HEK293T (cell line): ENCODE measurements around the gene HOXC11.

Source experiments
- CTCF ChIA-PET: fragments of 350-600 bp; formaldehyde crosslinking; extraction: SDS; loops from one replicate; lab custom pipeline; 2021; ENCODE audit warnings: antibody characterized with exemption, inconsistent platforms; lab: Yijun Ruan, JAX
- POLR2A ChIA-PET: fragments of 350-600 bp; formaldehyde crosslinking; extraction: SDS; loops from one replicate; lab custom pipeline; 2020; ENCODE audit warnings: antibody characterized with exemption, inconsistent platforms; lab: Yijun Ruan, JAX
- DNase-seq: peaks from one replicate; pipeline ENCODE4 v3.0.0; 2012; ENCODE audit warnings: mixed read lengths; ENCODE audit errors: extremely low spot score
- ARNT ChIP-seq: fragments of 450-650 bp; IDR thresholded peaks from 2 replicates; pipeline ENCODE4 v1.6.1; 2017; ENCODE audit warnings: mild to moderate bottlenecking
- BHLHE40 ChIP-seq: fragments of 450-650 bp; IDR thresholded peaks from 2 replicates; pipeline ENCODE4 v1.6.1; 2016; ENCODE audit warnings: mild to moderate bottlenecking, moderate library complexity, borderline replicate concordance
- CTBP1 ChIP-seq: fragments of 450-650 bp; IDR thresholded peaks from 2 replicates; pipeline ENCODE4 v1.6.1; 2016; ENCODE audit warnings: borderline replicate concordance
- ELF4 ChIP-seq: fragments of 450-650 bp; IDR thresholded peaks from 2 replicates; pipeline ENCODE4 v1.6.1; 2017; ENCODE audit warnings: antibody characterized with exemption
- FOXA1 ChIP-seq: fragments of 450-650 bp; IDR thresholded peaks from 2 replicates; pipeline ENCODE4 v1.6.1; 2016; ENCODE audit warnings: mild to moderate bottlenecking
- FOXK2 ChIP-seq: fragments of 450-650 bp; IDR thresholded peaks from 2 replicates; pipeline ENCODE4 v1.6.1; 2016; ENCODE audit warnings: mild to moderate bottlenecking
- FOXM1 ChIP-seq: fragments of 450-650 bp; IDR thresholded peaks from 2 replicates; pipeline ENCODE4 v1.6.1; 2017; ENCODE audit warnings: mild to moderate bottlenecking, borderline replicate concordance
- HDGF ChIP-seq: fragments of 450-650 bp; IDR thresholded peaks from 2 replicates; pipeline ENCODE4 v1.6.1; 2017; ENCODE audit warnings: antibody characterized with exemption, borderline replicate concordance
- L3MBTL2 ChIP-seq: fragments of 450-650 bp; conservative IDR thresholded peaks from 2 replicates; pipeline ENCODE4 v1.6.1; 2016; ENCODE audit warnings: mild to moderate bottlenecking
- LEF1 ChIP-seq: fragments of 450-650 bp; IDR thresholded peaks from 2 replicates; pipeline ENCODE4 v1.6.1; 2017; ENCODE audit warnings: mild to moderate bottlenecking, borderline replicate concordance
- NFRKB ChIP-seq: fragments of 450-650 bp; IDR thresholded peaks from 2 replicates; pipeline ENCODE4 v1.6.1; 2016; ENCODE audit warnings: mild to moderate bottlenecking, moderate library complexity
- SP1 ChIP-seq: fragments of 450-650 bp; IDR thresholded peaks from 2 replicates; pipeline ENCODE4 v1.6.1; 2017
- SUZ12 ChIP-seq: fragments of 450-650 bp; IDR thresholded peaks from 2 replicates; pipeline ENCODE4 v1.6.1; 2016; ENCODE audit warnings: mild to moderate bottlenecking
- TARDBP ChIP-seq: fragments of 450-650 bp; IDR thresholded peaks from 2 replicates; pipeline ENCODE4 v1.6.1; 2016
- ZNF384 ChIP-seq: fragments of 450-650 bp; IDR thresholded peaks from 2 replicates; pipeline ENCODE4 v1.6.1; 2016
- TF ChIP-seq, protein P1 (sequence below): fragments of 450-650 bp; IDR thresholded peaks from 2 replicates; pipeline ENCODE4 v1.6.1; 2016

Gene HOXC11

DNA sequence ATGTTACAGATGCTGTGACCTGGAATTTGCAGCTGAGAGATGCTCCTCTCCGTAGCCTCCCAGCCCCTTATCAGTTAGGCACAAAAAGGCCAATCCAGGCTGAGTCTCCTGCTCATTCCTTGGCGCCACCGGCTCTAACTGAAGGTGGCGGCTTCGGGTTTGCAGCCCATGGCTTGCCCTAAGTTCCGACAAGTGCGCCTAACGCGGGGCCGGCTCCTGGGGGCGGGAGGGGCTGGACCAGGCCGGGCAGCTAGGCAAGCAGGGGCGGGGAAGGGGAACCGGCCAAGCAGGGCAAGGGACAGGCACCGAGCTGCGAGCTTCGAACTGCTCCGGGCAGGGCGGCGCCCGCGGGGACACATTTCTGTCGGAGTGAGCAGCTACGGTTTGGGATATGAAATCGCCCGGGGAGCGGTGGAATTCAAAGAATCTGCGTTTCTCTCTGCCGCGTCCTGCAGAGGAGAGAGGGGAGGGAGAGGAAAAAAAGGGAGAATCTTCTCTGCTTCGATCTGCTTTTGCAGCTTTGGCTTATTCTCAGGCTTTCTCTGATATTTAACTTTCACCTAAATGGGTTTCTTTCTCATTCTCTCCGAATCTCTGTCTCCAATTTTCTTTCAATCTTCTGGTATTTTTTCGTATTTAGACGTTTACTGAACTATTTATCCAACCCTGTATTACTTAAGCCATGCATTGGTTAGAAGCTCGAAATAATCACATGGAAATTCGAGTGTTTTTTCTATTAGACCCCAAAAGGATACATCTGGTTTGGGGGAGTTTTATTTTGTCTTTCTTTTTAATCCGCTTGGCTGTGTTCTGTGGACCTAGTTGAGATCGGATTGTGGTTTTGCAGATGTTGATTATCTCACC, 19.8 kb upstream of the HOXC11 start:
- CTCF ChIA-PET: interaction anchor here (0.7 to 2.0 kb wide), 7 partner anchors 9 to 207 kb away, joined by 3 to 7 read pairs (median 4); partner anchors contain the start of gene HOXC10
- POLR2A ChIA-PET: interaction anchor here (0.8 to 3.6 kb wide), 8 partner anchors 11 to 452 kb away, joined by 3 to 14 read pairs (median 4); partner anchors contain the start of genes HOXC11, HOXC13, HOXC9 and TARBP2
- no peak for TF ChIP-seq SUZ12
- TF ChIP-seq, protein P1, sequence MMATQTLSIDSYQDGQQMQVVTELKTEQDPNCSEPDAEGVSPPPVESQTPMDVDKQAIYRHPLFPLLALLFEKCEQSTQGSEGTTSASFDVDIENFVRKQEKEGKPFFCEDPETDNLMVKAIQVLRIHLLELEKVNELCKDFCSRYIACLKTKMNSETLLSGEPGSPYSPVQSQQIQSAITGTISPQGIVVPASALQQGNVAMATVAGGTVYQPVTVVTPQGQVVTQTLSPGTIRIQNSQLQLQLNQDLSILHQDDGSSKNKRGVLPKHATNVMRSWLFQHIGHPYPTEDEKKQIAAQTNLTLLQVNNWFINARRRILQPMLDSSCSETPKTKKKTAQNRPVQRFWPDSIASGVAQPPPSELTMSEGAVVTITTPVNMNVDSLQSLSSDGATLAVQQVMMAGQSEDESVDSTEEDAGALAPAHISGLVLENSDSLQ: no peak
- no peak for TF ChIP-seq TARDBP
- peak; percentile 42; the same call in 1 of the 2 replicates for TF ChIP-seq L3MBTL2
- no peak for TF ChIP-seq FOXM1
- no peak for TF ChIP-seq BHLHE40
- no peak for TF ChIP-seq FOXA1
- no peak for TF ChIP-seq SP1
- DNase-seq: peak; percentile 54

DNA sequence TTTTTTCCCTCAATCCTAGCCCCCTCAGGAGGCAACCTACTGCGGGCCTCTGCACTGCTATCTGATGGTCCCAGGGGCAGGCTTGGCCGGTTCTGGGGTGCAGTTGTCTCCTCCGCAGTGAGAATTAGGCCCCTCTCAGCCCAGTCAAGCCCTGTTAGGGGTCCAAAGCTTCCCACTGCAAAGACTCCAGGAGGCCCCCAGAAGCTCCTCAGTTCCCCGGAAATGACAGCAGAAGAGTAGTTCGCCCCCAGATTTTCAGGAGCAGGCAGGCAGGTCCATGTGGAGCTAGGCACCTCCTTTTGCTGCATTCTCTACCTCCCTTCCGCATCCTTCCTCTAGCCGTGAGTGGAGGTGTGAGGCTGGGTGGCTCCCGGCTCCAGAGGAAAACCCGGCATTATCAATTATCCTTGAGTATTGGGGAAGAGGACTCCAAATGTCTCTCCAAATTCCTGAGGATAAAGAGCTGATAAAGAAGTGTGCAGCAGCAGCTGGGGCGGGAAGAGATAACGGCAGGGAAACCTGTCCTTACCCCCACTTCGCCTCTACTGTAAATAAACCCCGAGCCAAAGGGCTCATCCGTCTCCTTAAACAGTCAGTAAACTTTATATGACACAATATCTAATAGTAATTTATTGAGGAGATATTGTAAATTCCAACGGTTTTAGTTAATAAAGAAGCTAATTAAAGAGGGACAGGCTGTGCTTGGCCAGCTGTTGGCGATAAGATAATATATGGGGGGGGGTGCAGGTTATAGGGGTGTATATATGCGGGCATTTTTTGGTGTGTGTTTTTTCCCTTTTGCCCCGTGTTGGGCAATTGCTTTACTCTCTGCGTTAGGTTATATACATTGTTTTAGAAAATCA, 18.9 kb upstream of the HOXC11 start:
- TF ChIP-seq ELF4 (no peak), L3MBTL2 (no peak), ZNF384 (no peak), FOXM1 (no peak), SP1 (no peak), CTBP1 (no peak), SUZ12 (no peak), BHLHE40 (no peak), ARNT (no peak), FOXA1 (no peak), LEF1 (no peak), HDGF (no peak), NFRKB (no peak), TARDBP (no peak), FOXK2 (no peak)
- TF ChIP-seq, protein P1: no peak
- CTCF ChIA-PET: interaction anchor here (0.7 to 2.0 kb wide), 6 partner anchors 8 to 208 kb away, joined by 3 to 7 read pairs (median 4); partner anchors contain the start of gene HOXC10
- DNase-seq: no peak
- POLR2A ChIA-PET: interaction anchor here (0.8 to 3.6 kb wide), 8 partner anchors 10 to 453 kb away, joined by 3 to 14 read pairs (median 6); partner anchors contain the start of genes HOXC13 and TARBP2

DNA sequence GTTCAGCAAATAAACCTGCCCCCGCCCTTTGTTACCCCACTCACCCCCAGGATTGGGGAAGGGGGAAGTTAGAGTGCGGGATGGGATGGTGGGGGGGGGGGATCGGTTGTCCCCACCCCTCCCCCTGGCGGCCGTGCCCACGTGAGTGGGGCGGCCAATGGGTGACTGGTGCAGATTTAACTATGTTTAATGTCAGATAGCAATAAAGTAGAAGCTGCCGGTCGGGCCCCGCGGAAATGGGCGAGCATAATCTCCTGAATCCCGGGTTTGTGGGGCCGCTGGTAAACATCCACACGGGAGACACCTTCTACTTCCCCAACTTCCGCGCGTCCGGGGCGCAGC, 18.3 kb upstream of the HOXC11 start, which contains the start of gene HOXC12:
HOXC12 (plus strand) TSS at position 210 of the 342 bp plus-strand sequence; CDS start at position 237, 27 bp downstream.
- TF ChIP-seq, protein P1: no peak
- TF ChIP-seq SP1 (no peak), SUZ12 (no peak)
- ChIA-PET POLR2A (interaction anchor here (1.2 to 3.6 kb wide), 4 partner anchors 9 to 21 kb away, joined by 4 to 14 read pairs (median 8); partner anchors contain the start of gene HOXC13), CTCF (interaction anchor here (1.9 to 2.0 kb wide), 2 partner anchors 30 to 209 kb away, joined by 4 to 5 read pairs; partner anchors contain the start of gene HOXC10)
- peak; percentile 47 for DNase-seq

DNA sequence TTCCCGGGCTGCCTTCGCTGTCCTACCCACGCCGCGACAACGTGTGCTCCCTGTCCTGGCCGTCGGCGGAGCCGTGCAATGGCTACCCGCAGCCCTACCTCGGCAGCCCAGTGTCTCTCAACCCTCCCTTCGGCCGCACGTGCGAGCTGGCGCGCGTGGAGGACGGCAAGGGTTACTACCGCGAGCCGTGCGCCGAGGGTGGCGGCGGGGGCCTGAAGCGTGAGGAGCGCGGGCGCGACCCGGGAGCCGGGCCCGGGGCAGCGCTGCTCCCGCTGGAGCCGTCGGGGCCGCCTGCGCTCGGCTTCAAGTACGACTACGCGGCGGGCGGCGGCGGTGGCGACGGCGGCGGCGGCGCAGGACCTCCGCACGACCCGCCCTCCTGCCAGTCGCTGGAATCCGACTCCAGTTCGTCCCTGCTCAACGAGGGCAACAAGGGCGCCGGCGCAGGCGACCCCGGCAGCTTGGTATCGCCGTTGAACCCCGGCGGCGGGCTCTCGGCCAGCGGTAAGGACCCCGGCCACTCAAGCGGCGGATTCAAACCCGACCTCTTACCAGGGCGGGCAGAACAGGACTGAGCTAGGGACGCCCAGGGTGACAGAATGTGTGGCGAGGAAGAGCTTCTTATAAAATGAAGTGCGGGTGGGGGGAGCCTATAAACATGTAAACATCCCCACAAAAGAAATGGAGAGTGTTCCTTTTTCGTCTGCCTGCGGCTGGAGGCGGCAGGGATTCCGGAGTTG, 17.7 kb upstream of the HOXC11 start:
- DNase-seq: no peak
- POLR2A ChIA-PET: interaction anchor here (1.2 to 1.5 kb wide), 3 partner anchors 9 to 21 kb away, joined by 4 to 8 read pairs (median 7); no protein-coding TSS in a partner anchor
- CTCF ChIA-PET: no interaction called here
- TF ChIP-seq TARDBP (no peak), FOXM1 (no peak), ELF4 (no peak), FOXK2 (no peak), CTBP1 (no peak), LEF1 (no peak), ARNT (no peak), SUZ12 (no peak), HDGF (no peak), SP1 (no peak), ZNF384 (no peak), NFRKB (no peak), FOXA1 (no peak), L3MBTL2 (no peak), BHLHE40 (no peak)
- TF ChIP-seq, protein P1: no peak
